GM19193 (cell line): Measurements from ENCODE around the gene RPS3.

Experiments
- POLR2A ChIP-seq: IDR thresholded peaks from 4 replicates; pipeline ENCODE4 v1.6.1; 2011; ENCODE audit not compliant: insufficient read depth, insufficient read length; ENCODE audit errors: extremely low read depth

The RPS3 gene

DNA sequence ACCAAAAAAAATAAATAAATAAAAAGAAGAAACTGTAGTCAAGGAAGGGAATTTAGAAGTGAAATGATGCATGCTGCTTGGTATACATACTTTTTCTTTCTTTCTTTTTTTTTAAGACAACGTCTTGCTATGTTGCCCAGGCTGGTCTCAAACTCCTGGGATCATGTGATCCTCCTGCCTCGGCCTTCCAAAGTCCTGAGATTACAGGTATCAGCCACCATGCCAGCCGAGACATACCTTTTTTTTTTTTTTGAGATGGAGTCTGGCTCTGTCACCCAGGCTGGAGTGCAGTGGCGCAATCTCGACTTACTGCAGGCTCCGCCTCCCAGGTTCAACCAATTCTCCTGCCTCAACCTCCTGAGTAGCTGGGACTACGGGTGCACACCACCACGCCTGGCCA lies 26.1 kb upstream of the RPS3 start:
- TF ChIP-seq POLR2A = no peak

DNA sequence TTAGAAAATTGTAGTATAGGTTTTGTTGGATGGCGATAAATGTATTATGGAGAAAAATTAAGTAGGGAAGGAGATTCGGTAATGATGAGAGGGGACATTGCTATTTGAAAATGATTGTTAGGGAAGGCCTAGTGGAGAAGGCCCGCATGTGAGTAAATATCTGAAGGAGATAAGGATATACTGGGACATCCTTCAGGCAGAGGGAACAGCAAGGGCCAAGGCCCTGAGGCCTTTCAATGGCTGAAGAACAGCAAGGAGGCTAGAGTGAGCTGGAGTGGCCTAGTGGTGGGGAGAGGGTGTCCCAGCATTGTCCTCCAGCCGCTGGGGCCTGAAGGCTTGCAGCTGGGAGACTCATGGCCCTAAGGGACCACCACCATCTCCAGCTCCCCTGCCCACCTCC lies 24.7 kb upstream of the RPS3 start:
- no peak for TF ChIP-seq POLR2A

DNA sequence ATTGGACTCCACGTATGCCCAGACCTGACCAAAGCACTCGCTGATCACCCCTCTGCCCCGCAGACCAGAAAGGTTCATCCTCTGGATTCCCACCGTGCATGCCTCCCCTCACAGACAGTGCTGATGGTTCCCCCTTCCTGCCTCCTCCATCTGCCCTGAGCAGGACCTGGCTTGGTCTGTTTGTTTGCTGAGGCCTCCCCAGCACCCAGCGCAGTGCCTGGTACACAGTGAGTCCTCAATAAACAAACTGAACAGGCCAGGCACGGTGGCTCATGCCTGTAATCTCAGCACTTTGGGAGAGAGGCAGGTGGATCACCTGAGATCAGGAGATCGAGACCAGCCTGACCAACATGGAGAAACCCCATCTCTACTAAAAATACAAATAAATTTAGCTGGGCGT lies 23.7 kb upstream of the RPS3 start:
- TF ChIP-seq POLR2A = no peak

DNA sequence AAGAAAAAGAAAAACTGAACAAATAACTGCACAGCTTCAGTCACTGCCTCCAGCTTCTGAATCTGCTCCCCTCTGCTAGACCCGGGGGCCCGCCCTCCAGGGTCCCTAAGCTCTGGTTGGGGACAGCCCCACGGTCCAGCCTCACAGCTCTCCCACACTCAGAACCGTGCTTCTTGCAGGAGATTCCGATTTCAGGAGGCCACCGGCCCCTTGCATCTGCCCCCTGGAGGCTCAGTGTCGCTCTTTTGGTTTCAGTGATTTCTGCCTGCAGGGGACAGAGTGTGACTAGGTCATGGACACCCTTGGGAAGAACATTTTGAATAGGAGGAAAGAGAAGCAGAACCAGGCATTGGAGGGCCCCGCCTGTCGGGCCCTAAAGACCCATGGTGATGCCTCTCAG lies 23.1 kb upstream of the RPS3 start:
- no peak for TF ChIP-seq POLR2A

DNA sequence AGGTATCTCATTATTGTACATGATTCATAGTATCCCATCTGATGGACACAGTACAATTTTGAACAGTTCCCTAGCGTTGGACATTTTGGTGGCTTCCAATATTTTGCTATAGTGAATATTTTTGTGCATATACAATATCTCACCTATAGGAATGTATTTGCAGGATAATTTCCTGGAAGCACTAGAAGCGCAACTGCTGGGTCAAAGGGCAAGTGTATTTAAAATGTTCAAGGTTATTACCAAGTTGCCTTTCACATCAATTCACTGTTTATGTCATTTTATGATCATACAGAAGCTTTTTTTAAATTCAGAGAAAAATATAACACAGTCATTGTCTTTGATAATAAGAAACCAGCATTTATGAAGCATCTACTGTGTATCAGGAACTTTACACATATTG lies 19.1 kb upstream of the RPS3 start:
- TF ChIP-seq POLR2A = no peak

DNA sequence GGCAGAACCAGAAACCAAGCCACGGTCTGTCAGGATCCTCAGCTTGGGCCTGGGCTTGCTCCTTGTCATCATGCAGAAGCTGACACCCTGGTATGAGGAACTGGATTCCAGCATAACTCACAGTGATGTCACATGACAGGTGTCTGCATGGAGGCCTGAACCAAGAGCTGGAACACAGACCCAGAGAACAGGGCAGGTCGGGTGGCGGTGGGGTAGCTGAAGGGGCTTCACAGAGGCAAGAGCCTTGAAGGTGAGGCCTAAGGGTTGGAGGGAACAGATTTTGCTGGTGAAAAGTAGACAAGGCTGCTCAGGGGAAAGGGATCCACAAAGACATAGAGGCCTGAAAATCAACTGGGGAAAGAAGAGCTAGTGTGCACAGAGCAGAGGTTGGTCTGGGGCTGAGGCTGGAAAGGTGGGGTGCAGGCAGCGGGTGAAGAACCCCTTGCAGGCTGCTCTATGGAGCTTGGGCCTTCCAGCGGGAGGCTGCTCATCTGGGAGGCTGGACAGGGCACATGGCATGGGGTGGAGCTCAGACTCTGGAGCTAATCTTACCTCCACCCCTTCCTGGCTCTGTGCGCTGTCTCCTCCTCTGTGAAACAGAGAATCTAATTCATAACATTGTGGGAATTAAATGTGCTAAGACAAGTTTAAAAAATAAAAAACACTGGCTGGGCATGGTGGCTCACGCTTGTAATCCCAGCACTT lies 18.4 kb upstream of the RPS3 start:
- TF ChIP-seq POLR2A = no peak

DNA sequence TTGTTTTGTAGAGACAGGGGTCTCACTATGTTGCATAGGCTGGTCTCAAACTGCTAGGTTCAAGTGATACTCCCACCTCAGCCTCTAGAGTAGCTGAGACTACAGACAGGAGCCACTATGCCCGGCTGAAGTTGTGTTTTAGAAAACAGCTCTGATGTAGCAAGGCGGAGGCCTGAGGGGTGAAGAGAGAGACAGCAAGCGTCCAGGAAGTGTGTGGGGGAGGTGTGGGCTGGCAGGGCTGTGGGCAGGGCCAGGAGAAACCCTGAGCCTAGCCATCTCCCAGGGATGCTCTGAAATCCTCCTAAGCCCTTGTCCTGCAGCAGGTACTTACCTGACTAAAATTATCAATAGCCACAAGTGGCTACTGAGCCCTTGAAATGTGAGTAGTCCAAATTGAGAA lies 16.1 kb upstream of the RPS3 start:
- TF ChIP-seq POLR2A = no peak

DNA sequence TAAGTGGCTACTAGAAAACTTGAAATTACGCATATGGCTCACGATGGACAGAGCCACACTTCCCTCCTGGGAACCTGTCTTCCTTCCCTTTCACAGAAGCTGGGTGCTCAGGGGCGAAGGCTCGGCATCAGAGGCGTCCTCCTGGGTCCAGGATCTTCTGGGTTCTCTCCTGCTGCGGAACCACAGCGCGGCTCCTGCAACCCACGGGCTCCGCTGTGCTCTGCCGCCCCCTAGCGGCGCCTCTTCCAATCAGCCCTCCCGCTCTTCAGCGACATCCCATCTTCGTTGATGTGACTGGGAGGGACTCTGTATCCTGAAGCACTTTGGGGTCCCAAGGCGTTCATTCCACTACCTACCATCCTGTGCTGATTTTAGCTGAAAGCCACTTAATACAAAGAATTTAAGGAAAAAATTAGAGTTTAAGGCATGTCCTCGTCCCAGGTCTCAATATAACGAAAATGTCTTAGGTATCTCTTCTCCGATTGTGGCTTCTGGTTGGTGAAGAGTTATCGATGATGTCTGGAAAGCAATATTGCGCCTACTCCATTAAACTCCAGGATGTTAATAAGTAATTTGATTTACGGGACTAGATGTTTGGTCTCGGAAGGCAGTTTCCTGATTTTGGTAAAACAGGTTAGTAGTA lies 14.8 kb upstream of the RPS3 start:
- no peak for TF ChIP-seq POLR2A

DNA sequence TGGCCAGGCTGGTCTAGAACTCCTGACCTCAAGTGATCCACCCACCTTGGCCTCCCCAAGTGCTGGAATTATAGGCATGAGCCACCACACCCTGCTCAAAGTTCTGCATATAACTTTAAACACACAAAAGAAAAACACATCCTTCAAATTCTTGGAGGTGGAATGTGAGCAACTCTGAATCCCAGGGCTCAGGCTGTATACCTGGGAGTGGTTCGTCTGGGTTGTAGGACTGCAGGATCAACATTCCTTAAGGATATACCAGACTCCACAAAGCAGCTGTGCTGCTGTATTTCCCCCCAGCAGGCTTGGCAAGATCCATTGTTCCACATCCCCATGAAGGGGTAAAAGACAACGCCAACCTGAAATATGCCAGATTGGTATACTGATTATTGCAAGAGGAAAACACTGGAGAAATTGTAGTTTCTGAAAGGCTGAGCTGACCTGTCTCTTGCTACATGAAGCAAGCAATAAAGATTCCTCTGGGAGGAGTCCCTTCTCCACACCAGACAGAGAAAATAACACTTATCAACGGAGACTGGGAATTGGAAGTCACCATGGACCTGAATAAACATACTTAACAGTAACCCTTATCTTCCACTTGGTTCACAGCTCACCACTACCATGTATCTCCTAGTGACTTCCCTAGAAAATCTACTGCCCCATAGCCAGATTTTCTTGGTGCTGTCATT lies 12.2 kb upstream of the RPS3 start:
- no peak for TF ChIP-seq POLR2A

DNA sequence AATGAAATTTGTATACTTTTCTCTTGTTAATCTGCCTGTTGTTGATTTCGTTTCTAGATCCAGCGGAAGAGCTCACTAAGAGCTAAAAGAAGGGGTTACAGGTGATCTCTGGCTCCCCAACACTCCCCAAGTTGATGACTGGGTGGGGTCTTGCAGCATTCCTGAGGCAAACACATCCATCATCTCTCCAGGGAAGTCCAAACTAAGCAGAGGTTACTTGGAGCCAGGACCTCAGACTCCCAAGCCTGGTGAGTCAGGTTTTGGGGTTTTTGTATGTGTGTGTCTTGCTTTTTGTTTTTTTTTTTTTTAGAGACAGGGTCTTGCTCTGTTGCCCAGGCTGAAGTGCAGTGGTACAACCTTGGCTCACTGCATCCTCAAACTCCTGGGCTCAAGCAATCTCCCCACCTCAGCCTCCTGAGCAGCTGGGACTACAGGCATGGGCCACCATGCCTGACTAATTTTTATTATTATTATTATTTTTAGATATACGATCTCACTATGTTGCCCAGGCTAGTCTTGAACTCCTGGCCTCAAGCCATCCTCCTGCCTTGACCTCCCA lies 11.5 kb upstream of the RPS3 start:
- no peak for TF ChIP-seq POLR2A

DNA sequence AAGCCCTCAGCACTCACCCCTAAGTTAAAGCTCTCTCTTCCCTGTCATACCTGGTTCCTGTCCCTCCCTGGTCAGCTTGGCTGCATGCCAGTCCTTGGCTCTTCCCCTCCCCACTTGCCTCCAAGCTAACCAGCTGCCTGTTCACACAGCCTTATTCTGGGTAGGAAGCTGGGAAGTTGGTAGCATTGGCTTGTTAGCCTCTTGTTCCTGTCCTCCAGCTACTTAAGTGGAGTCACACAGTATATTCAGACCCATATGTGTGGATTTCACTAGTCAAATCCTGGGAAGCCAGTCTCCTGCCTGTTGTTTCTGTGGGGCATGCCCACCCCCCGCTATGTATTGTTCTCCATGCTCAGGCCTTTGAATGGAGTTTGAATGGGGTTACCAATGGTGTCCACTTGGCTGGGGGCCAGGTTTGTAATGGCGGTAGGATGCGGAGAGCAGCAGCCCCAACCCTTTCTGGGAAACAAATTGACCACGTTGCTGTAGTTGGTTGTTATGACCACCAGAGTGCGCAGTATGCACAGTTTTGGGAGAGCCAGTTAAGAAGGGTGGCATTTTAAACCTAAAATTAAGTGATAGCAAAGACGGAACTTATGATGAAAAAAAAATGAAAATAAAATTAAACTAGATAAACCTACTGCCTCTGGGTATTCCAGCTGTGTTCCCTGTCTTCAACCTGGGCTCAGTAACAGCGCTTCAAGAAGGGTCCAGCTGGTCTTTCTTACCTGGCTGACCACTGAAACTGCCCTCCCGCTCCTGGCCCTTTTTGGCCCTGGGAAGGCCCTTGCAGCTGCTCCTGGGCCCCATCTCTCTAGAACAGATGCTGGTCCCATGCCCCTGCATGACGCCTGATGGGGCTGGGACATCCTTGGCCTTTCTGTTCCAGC lies 10.7 kb upstream of the RPS3 start:
- no peak for TF ChIP-seq POLR2A

DNA sequence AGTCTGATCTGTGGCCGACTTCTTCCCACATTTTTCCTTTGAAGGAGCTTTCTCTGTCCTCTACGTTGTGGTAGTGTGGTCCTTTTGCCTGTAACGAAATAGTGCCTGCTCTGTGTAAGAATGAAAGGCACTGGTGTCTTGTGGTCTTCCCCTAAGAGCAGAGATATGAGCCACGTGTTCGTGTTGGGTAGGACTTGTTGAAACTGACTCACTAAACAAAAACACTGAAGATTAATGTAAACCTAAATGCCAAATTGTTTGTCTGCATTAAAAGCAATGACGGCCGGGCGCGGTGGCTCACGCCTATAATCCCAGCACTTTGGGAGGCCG lies 10.1 kb upstream of the RPS3 start:
- TF ChIP-seq POLR2A = no peak

DNA sequence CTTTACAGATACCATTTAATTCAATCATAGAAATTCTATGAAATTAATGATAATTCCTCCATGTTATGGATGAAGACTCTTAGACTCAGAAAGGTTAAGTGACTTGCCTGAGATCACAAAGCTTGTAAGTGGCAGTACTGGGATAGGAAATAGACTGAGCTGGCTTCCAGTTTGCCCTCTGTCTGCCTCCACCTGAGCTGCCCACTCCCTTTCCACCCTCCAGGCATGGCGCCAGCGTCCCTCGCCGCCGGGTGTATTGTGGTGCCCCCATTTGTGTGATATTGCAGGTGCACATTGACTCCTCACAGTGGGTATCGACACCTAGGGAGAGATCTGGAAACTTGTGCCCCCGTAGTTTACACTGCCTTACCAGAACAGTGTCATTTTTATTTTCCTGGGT lies 9.4 kb upstream of the RPS3 start:
- TF ChIP-seq POLR2A = no peak

DNA sequence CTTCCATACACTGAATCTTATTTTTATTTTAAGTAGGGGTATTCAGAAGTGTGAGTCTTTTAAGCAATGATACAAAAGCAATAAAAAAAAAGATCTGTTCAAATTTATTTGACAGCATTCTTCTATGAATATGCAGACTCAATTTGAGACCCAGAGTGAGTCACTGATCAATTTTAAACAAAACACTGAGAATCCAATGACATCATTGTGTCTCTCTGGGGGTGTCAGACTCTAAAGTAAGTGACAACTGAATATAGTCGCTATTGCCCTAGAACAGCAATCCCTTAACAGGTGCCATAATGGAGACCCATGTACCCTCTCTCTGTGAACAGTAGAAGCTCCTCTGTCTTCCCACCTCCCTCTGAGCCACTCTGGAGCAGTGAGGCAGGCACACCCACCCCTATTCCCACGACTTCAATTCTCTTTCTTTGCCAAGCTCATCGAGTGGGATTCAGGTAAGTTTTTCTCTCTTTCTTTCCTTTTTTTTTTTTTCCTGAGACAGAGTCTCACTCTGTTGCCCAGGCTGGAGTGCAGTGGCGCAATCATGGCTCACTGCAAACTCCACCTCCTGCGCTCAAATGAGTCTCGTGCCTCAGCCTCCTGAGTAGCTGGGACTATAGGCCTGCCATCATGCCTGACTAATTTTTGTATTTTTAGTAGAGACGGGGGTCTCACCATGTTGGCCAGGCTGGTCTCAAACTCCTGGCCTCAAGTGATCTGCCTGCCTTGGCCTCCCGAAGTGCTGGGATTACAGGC lies 5.1 kb upstream of the RPS3 start:
- no peak for TF ChIP-seq POLR2A
